Stimulated activated CD4-positive, alpha-beta T cell treated with anti-CD3 and anti-CD28 coated beads, Interleukin-2, amount 100 ng/mL, for 48 hours (primary cell): ENCODE results near the gene TSPAN11.

ENCODE experiments used
- DNase-seq, 2 donors: peaks; one replicate each; pipeline ENCODE4 v3.0.0-alpha.2; 2020

Gene TSPAN11

DNA sequence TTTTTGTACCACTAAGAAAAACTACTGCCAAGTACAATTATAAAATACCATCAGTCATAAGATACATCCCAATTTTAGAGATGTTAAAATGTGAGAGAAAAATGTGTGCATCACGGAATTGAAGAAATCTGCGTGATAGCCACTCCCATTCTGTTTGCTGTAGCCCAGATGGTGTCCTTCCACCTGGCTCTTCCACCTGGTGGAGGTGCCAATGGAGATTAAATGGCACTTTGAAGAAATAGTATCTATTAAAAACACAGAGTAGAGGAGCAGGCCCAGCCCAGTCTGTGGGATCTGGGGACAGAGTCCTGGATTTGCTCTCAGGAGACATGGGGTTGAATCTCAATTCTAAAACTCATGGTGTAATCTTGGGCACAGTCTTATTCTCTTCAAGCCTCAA is 35.5 kb downstream of the TSPAN11 start:
- DNase-seq, result no peak

DNA sequence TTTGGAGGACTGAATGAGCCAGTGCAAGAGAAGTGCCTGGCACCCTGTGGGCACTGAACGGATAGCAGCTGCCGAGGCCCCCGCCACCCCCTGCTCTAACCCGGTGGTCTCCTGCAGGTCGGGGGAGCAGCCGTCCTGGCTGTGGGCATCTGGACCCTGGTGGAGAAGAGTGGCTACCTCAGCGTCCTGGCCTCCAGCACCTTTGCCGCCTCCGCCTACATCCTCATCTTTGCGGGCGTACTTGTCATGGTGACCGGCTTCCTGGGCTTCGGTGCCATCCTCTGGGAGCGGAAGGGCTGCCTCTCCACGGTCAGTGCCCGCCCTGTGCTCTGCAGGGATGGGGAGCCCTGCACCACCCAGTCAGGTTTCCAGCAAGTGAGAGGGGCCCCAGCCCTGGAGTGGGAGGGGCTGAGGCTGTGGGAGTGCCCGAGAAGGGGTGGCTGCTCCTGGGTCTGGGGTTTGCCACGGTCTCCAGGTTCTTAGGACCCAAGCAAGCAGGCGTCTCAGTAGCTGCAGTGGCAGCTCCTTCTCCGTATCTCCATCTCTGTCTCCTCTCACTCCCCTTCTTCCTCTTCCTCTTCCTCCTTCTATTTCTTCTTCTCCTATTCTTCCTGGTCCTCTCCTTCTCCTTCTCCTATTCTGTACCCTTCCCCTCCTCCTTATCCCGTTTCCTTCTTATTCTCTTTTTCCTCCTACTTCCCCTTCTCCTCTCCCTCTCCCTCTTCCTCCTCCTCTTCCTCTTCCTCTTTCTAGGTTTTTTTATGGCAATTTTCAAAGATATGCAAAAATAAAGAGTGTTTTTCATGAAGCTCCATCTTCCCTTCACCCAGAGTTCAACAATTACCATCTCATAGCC is 37.4 kb downstream of the TSPAN11 start:
- DNase-seq, result no peak

DNA sequence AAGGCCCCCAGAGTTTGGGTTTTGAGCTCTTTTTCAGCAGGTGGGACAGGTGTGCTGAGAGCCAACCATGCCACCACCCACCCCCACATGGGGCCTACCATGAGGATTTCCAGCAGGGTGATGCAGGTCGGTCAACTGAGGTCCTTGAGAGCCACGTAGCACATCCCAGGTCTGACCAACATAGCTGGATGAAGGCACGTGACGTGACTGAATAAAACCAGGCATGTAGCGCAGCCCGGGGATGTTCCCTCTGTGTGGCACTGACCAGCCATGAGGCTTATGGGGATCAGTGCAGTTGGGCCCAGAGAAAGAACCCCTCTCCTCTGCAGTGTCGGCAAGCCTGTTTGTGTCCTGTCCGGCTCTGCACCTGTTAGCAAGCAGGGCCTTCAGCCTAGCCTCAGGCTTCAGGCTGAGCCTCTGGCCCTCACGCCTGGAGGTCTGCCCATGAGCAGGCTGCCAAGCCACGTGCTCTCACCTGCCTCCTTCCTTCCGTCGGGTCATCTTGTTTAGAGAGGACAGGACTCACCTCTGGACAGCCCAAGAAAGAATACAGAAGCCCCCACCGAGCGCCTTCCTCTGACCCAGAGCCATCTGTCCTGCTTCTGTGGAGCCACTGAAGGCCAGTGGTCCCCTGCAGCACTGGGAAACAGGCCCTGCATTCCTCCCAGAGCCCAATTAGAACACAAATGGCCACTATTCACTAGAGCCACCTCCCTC is 38.5 kb downstream of the TSPAN11 start:
- DNase-seq, result no peak

DNA sequence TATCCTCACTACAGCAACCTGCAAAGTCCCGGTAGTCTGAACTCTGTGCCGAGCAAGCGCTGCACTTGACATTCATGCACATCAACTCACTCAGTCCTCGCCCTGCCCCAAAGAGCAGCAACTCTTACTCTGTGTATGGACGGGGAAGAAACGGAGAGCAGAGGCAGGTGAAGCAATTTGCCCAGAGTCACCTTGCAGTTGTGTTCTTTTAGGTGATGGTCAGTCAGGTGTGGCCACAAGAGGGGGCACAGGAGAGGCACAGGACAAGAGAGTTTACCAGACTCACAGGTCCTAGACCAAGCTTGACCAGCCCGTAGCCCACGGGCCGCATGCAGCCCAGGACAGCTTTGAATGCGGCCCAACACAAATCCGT is 39.1 kb downstream of the TSPAN11 start:
- DNase-seq, result no peak

DNA sequence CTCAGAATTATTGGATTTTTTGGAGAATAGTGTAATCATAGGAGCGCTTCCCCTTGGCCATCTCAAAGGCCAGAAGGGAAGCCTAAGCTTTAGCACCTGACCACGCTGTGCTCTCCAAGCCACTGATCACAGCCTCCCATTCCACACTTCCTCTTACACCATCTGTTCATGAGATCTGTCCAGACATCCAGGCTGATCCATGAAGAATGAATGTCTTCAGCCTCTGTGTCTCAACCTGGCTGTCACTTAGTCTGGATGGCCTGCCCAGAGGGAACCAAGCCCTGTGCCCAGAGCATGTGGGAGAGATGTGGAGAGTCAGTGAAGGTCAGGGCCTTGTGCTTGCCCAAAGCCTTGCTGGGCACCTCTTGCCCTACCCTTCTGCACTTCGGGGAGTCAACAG is 40.5 kb downstream of the TSPAN11 start:
- no peak for DNase-seq

DNA sequence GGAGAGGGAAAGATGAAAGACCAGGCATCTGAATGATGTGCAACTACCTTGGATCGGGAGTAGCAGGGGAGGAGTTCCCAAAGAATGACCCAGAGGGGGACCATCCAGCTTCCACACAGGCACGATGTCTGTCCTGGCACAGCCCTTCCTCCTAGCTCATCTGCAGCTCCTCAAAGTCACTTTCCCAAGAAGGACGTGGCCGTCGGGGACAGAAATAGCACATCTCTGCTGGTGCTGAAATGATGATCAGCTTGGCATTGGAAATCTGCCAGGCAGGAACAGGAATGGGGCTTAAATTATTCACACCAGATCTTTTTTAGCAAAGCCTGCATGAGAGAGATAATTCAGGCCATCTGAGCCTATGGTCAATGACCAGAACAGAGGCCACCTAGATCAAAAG is 41.7 kb downstream of the TSPAN11 start:
- no peak for DNase-seq

DNA sequence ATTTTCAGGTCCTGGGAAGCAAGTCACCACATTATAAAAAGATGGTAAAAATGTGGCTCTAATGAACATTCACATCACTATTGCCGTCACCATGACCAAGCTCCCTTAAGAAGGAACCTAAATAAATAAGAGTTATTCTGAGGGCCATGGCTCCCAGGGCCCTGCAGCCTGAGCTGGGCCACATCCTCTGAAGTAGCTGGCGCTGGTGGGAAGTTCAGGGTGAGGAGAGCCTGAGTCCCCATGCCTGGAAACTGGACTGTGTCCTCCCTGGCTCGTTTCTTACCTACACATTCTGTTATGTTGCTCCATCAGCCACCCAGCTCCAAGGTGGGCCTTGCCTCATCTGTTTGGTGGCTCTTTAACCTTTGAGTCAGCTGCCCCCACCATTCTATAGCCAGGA is 42.5 kb downstream of the TSPAN11 start:
- DNase-seq, result no peak

DNA sequence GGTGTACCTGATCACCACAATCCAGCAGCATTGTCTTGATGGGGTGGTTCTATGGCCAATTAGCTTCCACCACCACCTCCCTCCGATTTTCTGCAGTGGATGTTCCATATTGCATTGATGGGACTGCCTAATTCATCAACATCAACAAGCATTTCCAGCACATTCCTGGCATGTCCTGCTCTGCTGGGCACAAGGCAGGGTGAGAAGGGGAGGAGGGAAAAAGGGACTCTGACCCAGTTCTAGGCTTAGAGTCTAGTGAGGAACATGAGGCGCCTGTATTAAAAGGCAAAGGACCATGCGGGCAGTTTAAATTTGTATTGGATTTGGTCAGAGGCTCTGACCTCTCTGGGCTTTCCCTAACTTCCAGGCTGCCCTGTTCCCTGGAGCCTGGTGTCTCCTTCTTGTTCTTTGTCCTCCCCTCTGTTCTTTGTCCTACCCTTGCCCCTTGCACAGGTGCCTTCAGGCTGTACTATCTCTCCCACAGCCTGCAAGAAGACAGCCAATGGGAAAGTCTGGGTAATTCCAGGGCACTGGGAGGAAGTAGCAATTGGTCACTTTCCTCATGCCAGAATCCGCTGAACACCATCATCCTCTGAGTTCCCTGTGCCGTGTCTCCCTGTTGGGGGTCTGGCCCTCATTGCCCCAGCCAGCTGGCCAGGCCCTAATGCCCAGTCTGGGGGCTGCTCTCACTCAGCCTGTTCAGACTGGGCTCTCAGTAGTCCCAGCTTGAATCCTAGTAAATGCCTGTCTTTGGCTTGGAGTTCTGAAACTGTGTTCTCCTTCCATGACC is 43.3 kb downstream of the TSPAN11 start:
- no peak for DNase-seq

DNA sequence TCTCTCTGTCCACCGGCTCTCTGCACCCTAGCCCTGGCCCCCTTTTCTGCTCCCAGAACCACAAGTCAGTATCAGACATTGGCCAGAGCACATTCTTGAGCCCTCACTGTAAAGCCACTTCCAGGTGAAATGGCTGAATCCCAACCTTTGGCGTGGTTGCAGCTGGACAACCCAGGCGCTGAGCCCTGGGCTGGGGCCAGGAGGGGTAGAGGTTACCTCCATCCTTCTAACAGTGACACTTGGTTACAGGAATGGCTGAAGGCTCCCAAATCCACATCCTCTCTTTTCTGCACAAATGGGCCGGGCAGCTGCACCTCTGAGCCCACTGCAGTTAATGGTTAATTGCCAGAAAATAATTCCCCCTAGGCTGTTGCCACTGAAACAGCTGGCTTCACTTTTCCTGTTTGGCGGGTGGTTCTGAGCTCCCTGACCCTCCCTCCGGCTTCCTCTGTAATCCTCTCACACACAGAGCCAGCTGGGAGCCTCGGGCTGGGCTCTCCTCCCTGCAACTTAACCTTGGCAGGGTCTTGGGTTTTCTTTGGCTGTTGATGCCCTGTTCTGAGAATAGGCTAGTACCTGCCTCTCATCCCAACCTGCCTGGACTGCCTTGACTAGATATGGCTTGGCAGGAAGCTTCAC is 44.1 kb downstream of the TSPAN11 start:
- DNase-seq, result no peak

DNA sequence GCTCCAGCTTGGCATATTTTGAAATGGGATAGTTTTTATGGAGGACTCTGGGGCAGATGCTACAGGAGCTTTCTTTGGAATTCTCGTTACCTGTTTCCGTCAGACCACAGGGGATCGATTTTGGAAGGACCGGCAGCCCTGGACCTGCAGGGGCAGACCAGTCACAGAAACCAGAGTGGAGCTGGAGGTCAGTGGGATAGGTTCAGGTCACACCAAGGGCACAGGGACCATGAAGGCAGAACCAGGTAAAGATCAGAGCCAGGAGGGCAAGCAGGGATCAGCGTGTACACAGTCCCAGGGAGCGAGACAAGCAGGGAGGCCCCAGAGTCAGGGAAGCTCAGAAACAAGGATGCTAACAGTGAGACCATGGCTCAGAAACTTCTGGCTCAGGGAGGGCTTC is 45.5 kb downstream of the TSPAN11 start:
- DNase-seq, result no peak

DNA sequence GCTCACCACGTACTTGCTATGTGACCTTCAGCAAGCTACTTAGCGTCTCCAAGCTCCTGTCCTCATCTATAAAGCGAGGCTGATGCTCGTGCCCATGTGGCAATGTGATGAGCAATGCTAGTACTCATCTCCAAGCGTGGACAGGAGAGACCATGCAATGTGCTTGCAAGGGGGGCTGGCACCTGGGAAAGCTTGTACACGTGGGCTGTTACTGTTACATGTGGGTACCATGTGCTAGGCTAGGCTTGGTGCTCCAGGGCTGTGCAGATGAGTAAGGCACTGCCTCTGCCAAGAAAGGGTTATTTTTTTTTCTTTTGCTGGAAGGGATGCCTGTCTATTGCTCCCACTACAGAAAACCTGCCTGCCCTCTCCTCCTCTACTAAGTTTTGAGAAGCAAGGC is 46.6 kb downstream of the TSPAN11 start:
- DNase-seq, result no peak

DNA sequence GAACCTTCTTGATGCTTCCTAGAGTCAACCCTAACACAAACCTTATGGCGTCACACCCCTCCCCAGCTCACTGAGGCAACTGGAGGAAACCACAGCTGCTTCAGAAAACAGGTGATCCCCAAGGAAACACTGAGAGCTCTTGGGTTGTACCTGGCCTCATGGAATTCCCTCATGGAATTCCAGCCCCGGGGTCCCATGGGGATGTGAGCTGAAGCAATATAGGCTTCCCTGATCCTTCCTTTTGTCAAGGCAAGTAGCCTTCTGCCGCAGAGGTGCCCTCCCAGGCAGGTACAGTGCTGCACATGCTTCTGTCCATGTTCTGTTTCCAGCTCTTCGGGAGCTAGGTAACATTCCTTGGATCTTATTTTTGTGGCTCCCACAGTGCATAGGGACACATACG is 47.3 kb downstream of the TSPAN11 start:
- no peak for DNase-seq

DNA sequence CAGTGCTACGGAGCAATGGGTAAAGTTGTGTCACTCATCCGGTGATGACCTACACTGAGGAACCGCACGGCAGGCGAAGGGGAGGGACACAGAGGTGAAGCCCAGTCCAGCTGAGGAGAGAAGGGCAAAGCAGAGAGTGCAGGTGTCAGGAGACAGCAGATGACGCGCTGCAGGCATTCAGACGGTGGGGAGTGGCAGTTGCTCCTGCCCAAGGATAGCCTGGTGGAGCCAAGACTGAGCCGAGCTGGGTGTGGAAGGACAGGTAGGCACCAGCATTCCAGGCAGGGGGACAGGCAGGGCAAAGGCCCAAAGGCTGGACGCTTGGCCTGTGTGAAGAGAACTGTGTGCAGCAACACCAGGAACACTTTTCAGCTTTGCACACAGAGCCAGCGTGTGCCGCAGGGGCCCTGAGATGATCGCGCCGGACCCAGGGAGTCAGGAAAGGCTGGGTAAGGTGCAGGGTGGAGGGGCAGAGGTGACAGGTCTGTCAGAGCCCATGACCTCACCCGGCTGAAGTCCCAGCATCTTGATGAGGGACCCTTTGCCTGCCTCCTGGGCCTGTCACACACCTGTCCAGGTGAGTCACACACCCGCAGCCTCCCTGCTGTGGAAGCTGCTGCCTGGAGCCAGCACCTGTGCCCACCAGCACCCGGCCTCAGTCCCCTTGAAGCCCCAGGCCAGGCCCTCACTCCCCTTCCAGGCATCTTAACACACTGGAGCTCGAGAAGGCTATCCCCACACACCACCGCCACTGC is 48.4 kb downstream of the TSPAN11 start:
- no peak for DNase-seq

DNA sequence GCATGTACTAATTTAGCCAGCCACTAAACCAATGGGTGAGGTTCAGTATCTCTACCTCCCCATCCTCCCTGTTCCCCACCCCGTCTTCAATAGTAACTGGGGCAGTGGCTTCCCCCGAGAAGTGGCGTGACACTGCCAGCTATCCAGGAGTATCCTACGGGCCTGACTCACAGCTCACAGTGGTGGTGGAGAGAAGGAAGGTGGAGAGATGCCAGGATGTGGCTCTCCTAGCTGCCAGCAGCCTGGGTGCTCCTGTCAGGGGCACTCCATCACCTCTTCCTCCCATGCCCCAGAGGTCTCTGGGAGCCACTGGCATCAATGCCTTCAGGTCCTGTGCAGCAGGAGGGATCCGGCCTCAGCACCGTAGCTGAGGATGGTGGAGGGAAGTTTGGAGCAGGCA is 49.0 kb downstream of the TSPAN11 start:
- DNase-seq, result no peak

DNA sequence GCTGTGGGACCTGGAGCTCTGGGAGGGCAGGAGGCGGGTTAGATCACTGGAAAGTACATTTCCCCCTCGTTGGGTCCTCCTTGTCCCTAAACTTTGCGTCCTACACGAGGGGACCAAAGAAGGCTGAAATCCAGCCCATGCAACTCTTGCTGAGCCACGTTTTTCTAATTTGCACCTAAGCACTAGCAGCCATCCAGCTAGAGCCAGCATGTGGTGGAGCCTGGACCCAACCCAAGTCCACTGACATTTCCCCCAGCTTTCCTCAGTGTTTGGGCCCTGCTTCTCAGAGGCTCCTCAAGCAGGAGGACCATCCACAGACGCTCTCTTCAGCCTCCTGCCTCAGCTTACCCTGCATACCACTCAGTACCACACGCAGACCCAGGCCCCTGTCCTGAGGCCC is 49.7 kb downstream of the TSPAN11 start:
- DNase-seq, result no peak

DNA sequence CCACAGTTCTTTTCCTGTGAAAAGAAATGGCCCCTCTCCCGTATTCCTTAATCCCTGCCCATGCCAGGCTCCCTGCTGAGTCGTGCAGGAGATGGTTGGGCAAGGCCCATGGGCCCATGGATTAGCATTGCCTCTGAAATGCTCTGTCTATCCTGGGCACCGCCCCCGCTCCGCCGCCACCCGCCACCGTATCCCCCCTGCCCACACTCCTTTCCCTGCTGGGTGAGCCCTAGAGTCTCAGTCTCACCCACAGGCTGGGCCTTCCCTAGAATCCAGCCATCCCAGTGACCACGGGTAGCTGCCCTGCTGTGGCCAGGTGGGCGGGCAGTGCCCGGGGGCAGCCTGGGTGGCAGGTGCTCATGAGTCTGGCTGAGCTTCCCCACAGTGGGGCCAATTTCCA is 50.6 kb downstream of the TSPAN11 start:
- DNase-seq, result no peak

DNA sequence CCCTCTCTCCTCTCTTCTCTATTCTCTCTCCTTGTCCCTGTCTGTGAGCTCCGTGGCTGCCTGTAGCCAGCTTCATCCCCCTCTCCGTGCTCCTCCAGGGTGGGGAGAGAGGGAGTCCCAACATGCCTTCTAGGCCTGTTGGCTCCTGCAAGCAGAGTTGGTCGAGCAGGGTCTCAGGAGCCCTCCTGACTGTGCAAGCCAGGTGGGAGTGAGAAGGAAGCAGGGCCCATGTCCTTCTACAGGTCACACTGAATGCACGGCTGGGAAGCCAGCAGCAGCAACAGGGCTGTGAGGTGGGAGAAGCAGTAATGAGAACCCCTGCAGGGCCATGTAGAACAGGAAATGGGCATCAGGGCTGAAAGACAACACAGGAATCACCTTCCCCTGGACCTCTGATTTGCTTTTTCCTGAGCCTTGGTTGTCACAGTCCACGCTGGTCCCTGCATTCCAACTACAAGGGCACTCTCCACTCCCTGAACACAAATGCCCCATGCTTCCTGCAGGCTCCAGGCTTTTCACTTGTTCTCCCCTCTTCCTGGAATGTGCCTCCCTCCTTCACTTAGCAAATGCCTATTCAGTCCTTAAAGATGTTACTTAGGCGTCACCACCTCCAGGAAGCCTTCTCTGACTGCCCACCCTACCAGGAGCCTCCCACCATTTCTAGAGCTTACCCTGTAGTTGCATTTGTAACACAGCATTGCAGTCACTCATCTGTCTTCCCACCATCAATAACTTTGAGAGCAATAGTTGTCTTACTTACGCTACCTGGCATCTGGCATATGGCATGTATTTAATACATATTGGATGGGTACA is 51.2 kb downstream of the TSPAN11 start:
- DNase-seq, result no peak

DNA sequence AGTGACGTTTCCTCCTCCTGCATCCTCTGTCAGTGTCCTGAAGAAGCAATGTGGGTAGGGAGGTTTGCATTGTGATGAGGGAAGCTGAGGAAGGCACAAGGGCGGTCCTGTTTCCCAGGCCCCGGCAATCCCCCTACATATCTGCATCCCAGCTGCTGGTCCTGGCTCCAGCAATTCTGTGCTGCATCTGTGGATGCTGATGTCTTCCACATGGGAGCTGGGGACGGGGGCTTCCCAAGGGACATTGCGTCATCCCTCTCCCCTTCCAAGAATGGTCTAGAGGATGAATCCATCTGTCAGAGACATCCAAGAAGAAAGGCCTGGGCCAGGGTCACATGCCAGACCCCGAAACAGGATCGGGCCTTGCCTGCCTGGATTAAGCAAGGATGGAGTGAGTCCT is 52.1 kb downstream of the TSPAN11 start:
- no peak for DNase-seq

DNA sequence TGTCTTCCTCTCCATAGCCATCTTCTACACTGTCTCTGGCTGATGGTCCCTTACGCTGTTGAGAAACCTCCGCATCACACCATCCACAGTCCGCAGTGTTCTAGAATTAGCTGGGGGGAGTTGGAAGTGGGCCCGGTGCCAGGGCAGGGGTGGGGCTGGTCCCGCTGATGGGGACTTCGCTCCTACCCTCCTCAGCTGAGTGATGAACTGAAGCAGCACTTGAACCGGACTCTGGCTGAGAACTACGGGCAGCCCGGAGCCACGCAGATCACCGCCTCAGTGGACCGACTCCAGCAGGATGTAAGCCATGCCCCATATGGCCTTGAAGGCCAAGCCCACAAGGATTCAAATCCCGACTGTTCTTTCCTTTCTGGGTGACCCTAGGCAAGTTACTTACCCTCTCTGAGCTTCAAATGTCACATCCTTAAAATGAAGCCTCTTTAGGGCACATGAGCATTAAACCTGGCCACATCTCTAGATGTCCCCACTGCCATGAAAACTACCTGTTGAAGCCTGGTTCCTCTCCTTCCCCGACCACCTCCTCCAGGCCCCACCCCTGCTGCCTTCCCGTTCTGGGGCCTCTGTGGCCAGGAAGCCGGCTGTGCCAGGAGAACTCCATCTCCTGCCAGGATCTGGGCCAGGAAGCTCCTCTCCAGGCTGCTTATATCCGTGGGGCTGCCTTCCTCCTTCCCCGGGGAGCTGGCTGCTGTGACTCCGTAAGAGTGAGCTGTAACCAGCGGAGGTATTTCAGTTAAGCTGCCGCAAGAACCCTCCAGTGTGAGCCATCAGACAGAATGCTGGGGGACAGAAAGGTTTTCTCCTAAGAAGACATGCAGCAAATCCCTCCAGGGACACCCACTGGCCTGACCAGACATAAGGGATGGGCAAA is 53.1 kb downstream of the TSPAN11 start:
- DNase-seq, result no peak

DNA sequence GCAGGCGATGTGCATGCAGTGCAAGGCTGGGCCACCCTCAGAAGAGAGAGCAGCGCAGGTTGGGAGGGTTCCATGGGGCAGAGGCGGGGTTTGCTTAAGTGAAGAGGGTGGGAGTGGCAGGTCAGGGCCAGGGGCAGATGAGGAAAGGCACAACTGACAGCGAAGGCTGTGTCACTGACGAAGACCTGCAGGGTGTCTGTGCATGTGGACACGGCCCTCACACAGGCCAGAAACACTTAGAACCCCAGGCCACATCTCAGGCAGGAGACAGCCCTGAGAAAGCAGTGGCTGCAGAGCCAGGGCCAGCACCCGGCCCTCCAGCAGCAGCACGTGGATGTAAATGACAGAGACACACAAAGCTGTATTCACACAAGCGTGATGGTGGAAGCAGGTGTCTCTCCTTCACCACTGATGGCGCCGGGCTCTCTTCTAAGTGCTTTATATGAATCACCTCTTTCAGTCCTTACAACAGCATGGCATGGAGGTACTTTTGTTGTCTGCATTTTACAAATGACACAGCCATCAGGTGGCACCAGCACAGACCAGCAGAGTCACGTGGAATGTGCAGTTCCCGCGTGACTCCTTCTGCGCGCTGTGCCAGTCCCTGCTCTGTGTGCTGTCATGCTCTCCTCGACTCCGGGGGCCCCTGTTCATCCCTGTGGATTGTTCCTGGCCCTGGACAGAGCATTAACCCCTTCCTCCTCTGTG is 54.6 kb downstream of the TSPAN11 start:
- no peak for DNase-seq
